ENCODE data around the gene UBE2L5. TPM values are rescaled to one million over a fixed set of nuclear protein-coding genes. Genes with fewer than 3 reads are reported as not detected.
A peak's percentile ranks its signal among the peaks of the same experiment; 100 is the strongest.

The UBE2L5 gene
- total and polyA plus RNA-seq, 2 donors (not counting 1 experiment from before 2014, with no cell fraction given): 0.20 TPM; not detected in 1

GRCh38 chr13:30395192-30396158, 26.8 kb upstream of the UBE2L5 start:
- H2AFZ ChIP-seq (ENCODE audit: low read length): peak overlapping the region; percentile 41
- peak overlapping the region; percentile 30 for H3K9ac ChIP-seq (ENCODE audit: insufficient read depth, low read length)
- no peaks in the 10 kb centered on the region for H3K4me1 ChIP-seq (ENCODE audit: control insufficient read depth, extremely low read depth, insufficient read depth, low read length)
- TF ChIP-seq CTCF (conservative IDR thresholded peaks at IDR 0.05 in 1 of 2, IDR thresholded peaks at IDR 0.05 in 1 of 2; ENCODE audit: low read depth in 1 of 2, low read length in 2 of 2) (no peak), EZH2 (IDR thresholded peaks at IDR 0.05; ENCODE audit: low read length, missing control alignments) (no peak)
- no peaks in the 10 kb centered on the region for H3K9me3 ChIP-seq (ENCODE audit: control insufficient read depth, insufficient read depth, low read depth, low read length)
- H3K27ac ChIP-seq (ENCODE audit: insufficient read depth, low read length): peak overlapping the region; percentile 72
- H3K4me3 ChIP-seq (replicated peaks in 1 of 4; ENCODE audit: control extremely low read depth in 1 of 4, insufficient read depth in 1 of 4, low read depth in 3 of 4, low read length in 4 of 4): peak overlapping the region; percentile 45 to 77 (median 58)
- H4K20me1 ChIP-seq (ENCODE audit: control insufficient read depth, extremely low read depth, insufficient read depth, low read length): no peaks in the 10 kb centered on the region
- no peaks in the 10 kb centered on the region for H3K27me3 ChIP-seq (ENCODE audit: control insufficient read depth, insufficient read depth, low read length)
- H3K79me2 ChIP-seq (ENCODE audit: control insufficient read depth, insufficient read depth, low read length): no peaks in the 10 kb centered on the region
- H3K4me2 ChIP-seq (ENCODE audit: extremely low read depth, insufficient read depth, low read length): peak overlapping the region; percentile 90
- peak; percentile 91 to 97 for DNase-seq (ENCODE audit: low read depth in 2 of 2)
- no peaks in the 10 kb centered on the region for H3K36me3 ChIP-seq (ENCODE audit: control insufficient read depth, insufficient read depth, low read length)

- no peak overlapping the region for H2AFZ ChIP-seq (ENCODE audit: low read length)
- H3K4me3 ChIP-seq (replicated peaks in 1 of 4; ENCODE audit: control extremely low read depth in 1 of 4, insufficient read depth in 1 of 4, low read depth in 3 of 4, low read length in 4 of 4): no peak overlapping the region
- TF ChIP-seq CTCF (conservative IDR thresholded peaks at IDR 0.05 in 1 of 2, IDR thresholded peaks at IDR 0.05 in 1 of 2; ENCODE audit: low read depth in 1 of 2, low read length in 2 of 2) (no peak), EZH2 (IDR thresholded peaks at IDR 0.05; ENCODE audit: low read length, missing control alignments) (no peak)
These were observed 25.7 kb upstream of the UBE2L5 start for GRCh38 chr13:30396434-30397075.

GRCh38 chr13:30398601-30399072, 23.7 kb upstream of the UBE2L5 start:
- Histone ChIP-seq H3K79me2 (ENCODE audit: control insufficient read depth, insufficient read depth, low read length) (no peaks in the 10 kb centered on the region), H2AFZ (ENCODE audit: low read length) (no peak overlapping the region), H3K9ac (ENCODE audit: insufficient read depth, low read length) (no peak overlapping the region), H3K9me3 (ENCODE audit: control insufficient read depth, insufficient read depth, low read depth, low read length) (no peaks in the 10 kb centered on the region), H3K36me3 (ENCODE audit: control insufficient read depth, insufficient read depth, low read length) (no peaks in the 10 kb centered on the region), H3K27me3 (ENCODE audit: control insufficient read depth, insufficient read depth, low read length) (no peaks in the 10 kb centered on the region), H3K4me2 (ENCODE audit: extremely low read depth, insufficient read depth, low read length) (no peak overlapping the region), H4K20me1 (ENCODE audit: control insufficient read depth, extremely low read depth, insufficient read depth, low read length) (no peaks in the 10 kb centered on the region), H3K4me1 (ENCODE audit: control insufficient read depth, extremely low read depth, insufficient read depth, low read length) (no peaks in the 10 kb centered on the region), H3K4me3 (replicated peaks in 1 of 4; ENCODE audit: control extremely low read depth in 1 of 4, insufficient read depth in 1 of 4, low read depth in 3 of 4, low read length in 4 of 4) (no peak overlapping the region), H3K27ac (ENCODE audit: insufficient read depth, low read length) (no peak overlapping the region)
- DNase-seq (ENCODE audit: low read depth in 2 of 2): peak in 1 of 2 donors; percentile 32
- no peak for TF ChIP-seq CTCF (conservative IDR thresholded peaks at IDR 0.05 in 1 of 2, IDR thresholded peaks at IDR 0.05 in 1 of 2; ENCODE audit: low read depth in 1 of 2, low read length in 2 of 2)
- no peak for TF ChIP-seq EZH2 (IDR thresholded peaks at IDR 0.05; ENCODE audit: low read length, missing control alignments)

More at GRCh38 chr13:30396434-30397075, 25.7 kb upstream of the UBE2L5 start:
- peak in 1 of 2 donors; percentile 50 for DNase-seq (ENCODE audit: low read depth in 2 of 2)
- H4K20me1 ChIP-seq (ENCODE audit: control insufficient read depth, extremely low read depth, insufficient read depth, low read length): no peaks in the 10 kb centered on the region
- H3K4me1 ChIP-seq (ENCODE audit: control insufficient read depth, extremely low read depth, insufficient read depth, low read length): no peaks in the 10 kb centered on the region
- no peaks in the 10 kb centered on the region for H3K79me2 ChIP-seq (ENCODE audit: control insufficient read depth, insufficient read depth, low read length)
- no peaks in the 10 kb centered on the region for H3K27me3 ChIP-seq (ENCODE audit: control insufficient read depth, insufficient read depth, low read length)
- H3K36me3 ChIP-seq (ENCODE audit: control insufficient read depth, insufficient read depth, low read length): no peaks in the 10 kb centered on the region
- no peak overlapping the region for H3K27ac ChIP-seq (ENCODE audit: insufficient read depth, low read length)
- H3K4me2 ChIP-seq (ENCODE audit: extremely low read depth, insufficient read depth, low read length): no peak overlapping the region
- H3K9me3 ChIP-seq (ENCODE audit: control insufficient read depth, insufficient read depth, low read depth, low read length): no peaks in the 10 kb centered on the region
- H3K9ac ChIP-seq (ENCODE audit: insufficient read depth, low read length): no peak overlapping the region
